Inflammatory macrophage (primary cell): ENCODE data around the gene NRG3.

Source experiments
- DNase-seq, 2 donors: peaks; one replicate each; pipeline ENCODE4 v3.0.0-alpha.2; 2020 to 2022

The NRG3 gene

DNA sequence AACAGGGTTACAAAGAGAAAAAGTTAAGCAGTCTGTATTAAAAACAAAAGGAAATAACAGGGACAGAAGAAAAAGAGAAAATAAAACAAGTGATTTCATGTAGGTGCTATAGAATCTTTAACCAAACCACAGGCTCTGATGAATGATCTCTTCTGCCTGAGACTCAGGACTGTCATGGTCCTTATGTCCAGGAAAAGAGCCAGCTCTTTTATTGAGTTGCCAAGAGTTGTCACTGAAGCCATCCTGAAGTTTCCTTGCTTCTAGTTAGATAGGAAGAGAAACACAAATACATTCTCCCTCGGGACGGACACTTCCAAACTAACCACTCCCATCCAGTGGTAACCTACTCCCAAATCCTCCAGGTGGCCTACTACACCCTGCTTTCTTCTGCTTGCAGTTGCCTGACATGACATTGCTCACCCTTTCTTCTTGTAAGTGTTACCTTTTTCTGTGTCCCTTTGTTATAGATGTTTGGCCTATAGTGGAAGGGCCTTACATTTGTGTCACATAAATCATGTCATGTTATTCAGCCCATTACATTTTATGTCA lies 346.7 kb downstream of the NRG3 start:
- no peak for DNase-seq

DNA sequence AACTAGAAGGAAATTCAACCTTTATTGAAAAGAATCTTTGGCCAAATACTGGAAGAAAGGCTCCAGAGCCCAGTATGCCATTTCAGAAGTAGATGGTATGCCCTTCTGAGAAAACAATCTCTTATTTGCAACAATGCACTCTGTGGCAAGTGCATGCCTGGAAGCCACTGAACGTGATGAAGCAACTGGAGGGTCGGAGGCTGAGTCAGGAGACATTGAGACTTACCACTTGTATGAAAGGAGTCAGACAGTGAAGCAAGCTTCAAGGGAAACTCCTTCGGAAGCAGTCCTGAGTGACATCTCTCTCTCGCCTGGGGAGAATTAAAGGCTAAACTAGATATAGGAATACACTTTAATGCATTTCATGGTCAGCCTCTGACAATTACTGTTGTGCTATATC lies 353.7 kb downstream of the NRG3 start:
- DNase-seq: no peak

DNA sequence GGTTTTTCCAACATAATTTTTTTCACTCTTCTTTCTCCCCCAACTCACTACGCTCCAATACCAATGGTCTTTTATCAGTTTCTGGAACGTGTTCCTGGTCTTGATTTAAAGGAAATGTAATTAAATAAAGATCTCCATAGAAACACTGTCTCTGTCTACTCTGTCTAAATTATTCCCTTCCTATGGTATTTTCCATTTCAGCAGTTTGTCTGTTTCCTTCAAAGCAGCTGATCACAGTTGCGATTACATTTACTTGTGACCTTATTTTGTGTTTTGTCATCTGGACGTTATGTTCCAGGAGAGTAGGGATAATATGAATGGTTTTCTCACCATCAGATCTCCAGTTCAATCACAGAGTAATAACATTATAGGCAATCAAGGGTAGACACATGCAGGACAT lies 359.2 kb downstream of the NRG3 start:
- no peak for DNase-seq

DNA sequence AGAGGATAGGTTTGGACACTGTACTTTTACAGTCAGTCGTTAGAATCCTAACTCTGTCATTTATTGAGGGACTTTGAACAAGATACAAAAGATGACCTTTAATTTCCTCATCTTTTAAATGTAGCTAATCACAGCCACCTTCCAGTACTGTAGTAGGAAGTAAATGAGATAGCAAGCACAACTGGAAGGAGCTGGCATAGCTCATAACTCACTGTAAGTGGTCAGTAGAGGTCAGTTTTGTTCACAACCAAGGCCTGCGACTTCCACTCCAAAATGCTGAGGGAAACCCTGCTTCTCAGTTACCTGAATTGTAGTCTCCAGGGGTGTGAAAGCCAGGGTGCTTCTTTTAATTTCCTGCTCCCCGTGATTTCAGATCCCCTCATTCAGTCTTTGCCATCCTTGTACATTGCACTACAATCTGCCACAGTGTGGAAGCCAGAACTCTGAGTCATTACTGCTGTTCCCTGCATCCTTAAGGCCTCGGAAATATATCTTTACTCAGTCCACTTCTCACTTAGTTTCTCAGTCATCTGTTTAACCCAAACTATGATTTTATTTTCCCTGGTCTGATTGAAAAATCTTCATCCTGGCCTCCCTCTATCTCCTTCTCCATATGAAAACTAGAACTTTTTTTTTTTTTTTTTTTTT lies 361.2 kb downstream of the NRG3 start:
- DNase-seq: no peak

DNA sequence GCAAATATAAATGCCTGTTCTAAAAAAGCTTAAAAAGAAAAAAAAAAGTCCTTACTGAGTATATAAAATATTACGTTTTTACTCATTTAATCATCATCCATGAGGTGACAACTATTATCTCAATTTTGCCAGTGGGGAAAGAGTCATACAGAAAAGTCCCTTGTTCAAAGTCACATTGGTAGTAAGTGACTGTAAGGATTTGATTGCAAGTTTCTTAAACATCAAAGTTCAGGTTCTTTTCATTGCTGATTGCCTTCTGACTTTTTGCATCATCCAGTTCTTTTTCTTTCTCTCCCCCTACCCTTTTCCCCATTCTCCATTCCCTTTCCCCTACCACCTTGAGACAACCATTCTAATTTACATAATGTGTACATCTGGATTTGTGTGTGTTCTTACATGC lies 363.3 kb downstream of the NRG3 start:
- no peak for DNase-seq

DNA sequence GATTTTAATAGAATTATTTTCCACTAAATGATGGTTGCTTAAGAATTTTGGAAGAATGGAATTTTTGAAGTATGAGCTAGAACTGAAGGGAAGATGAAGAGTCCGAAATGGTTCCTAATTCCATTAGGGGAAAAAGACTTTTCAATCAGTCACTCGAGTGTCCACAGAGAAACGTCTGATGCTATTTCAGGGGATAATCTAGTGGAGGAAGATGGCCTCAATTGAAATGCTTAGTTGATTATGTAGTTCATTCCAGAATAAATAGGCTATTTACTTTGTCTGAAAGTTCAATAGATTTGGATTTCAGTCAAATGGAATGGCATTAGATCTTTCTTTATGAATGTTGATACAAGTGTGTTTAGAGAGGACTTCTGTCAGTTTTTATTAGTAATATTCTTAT lies 365.4 kb downstream of the NRG3 start:
- DNase-seq: no peak

DNA sequence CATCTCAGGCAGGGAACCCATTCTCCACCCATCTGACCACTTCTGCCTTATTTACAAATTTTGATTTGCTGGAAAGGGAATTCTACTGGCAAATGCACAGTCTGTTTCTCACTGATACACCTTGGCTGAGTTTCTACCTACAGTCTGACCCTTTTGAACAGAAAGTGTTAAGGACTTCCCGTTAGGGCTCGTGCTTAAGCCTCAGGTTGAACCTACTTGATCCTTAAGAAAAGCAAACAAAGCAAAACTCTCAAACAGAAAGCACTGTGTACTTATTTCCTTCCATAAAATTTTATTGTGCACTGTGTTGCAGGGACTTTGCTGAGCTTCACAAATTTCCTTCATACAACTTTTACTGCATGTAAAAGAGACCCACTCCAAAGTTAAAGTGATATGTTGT lies 367.8 kb downstream of the NRG3 start:
- DNase-seq: no peak

DNA sequence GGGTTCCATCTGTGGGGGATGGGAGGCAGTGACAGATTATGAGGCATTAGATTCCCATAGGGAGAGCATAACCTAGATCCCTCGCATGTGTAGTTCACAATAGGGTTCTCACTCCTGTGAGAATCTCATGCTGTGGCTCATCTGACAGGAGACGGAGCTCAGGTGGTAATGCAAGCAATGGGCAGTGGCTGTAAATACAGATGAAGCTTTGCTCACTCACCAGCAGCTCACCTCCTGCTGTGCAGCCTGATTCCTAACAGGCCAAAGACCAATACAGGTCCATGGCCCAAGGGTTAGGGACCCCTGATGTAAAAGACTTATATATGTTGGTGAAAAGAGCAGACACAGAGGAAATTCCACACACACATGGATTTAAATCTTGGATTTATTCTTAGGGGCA lies 370.2 kb downstream of the NRG3 start:
- no peak for DNase-seq

DNA sequence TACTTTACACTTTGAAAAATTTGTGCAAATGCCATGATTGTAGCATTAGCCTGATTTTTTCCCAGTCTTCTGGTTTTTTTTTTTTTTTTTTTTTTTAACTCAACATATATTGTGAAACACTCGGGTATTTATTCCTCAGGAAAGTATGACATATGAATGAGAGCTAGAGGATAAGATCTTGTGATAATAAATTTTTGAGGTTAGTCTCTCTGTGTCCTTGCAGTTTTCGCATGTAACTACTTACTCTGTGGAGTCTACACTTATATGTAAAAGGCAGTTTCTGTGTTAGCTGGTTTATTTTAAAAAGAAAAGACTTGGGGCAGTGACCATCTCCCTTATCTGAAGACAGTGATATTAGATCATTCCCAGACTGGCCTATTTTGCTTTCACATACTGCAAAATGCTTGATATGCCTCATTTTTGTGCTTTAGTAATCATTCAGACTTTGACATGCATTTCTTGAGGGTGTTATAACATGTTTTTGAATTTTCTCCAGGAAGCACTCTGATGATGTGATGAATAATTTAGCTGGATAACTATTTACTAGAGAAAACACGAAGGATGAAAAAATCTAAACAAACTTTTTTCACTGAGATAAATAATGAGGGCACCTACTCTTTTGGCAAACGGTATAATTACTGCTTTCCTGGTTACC lies 371.0 kb downstream of the NRG3 start:
- DNase-seq: no peak

DNA sequence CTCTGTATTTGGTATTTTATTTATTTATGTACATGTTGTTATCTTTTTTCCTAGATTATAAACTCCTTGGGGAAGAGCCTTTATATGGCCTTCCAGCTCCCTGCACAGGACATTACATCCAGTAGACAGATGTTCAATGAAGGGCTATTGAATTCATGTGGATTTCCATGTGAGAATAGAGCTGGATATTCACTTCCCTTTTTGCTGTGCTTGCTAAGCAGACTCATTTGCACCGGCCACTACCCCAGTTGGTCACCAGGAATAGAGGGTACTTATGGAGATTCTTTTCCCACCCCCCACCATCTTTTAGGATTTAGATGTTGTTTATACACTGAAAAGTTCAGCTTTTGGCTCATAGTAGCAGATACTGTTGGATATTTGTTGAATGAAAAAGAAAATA lies 374.1 kb downstream of the NRG3 start:
- no peak for DNase-seq

DNA sequence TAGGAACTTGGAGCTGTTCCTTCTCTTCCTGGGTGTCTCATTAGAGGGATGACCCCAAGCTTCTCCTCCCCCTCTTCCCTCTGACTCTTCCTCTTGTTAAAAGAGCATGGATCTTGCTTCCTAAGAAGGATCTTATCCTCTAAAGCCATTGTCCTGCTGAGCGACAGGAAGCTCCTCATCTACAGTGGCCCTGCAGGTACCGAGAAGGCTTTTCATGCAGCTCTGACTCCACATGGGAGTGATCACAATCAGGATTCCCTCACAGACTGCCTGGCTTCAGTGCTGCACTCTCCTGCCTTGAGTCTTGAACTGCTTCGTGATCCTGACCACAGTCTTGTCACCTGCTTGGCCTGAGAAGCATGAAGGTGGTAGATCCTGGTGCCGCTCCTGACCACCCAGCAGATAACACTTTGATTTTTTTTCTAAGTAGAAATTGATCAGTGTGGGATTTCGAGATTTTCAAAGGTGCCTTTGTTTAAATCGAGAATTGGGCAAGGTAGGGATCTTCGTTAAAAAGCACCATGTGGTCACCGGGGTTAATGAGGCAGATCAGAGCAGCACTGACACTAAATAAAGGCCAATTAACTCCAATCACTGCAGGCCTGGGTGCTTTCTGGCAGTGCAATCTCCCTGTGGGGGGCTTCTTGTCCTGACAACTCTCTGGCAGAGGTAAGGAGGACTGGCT lies 376.4 kb downstream of the NRG3 start:
- DNase-seq: no peak

DNA sequence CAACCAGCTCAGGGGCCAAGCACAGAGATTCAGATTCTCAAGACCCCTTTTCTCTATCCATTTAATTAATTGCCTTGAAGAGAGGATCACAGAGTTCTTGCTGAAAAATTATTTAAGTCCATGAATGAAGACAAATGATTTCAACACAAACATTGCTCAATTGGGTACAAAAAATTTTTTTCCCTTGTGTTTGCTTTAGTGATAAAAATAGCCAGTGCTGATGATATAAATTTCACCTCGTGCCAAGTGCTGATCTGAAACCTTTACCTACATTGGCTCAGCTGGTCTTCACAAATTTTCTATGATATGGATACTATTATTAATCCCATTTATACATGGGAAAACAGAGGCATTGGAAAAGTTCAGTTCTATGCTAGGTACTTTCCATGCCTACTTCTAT lies 377.1 kb downstream of the NRG3 start:
- DNase-seq: no peak

DNA sequence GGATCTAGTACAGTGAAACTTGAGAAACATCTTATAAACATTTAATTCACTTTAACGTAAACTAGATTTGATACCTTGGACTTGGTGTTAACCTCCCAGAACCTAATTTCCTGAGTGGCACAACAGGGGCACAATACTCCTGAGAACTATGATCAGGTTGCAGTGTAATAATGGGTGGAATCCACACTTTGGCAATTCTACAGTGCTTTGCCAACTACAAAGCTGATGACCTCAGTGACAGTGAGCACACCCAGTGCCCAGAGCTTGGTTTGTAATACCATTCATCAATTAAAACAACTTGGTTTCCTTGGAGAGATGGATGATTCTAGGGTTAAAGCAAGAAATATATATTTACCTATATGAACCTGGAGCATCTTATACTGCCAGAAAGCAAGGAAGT lies 379.2 kb downstream of the NRG3 start:
- DNase-seq: no peak

DNA sequence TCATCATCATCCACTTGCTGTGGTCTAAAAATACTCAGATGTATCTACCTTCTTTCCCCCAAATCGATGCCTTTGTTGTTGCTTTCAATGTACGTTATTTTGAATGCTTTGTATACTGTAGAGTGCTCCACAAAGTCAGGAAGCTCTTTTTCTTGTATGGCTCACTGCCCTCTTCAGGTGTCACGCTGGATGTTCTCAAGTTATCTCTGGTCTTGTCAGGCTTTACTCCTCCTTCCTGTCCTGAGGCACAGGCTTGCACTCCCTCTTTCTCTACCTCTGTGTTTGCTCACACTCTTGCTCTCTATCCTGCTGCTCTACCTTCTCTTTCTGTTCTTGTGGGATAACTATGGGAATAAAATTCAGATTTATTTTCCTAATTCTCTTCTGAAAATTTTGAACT lies 381.3 kb downstream of the NRG3 start:
- DNase-seq: no peak

DNA sequence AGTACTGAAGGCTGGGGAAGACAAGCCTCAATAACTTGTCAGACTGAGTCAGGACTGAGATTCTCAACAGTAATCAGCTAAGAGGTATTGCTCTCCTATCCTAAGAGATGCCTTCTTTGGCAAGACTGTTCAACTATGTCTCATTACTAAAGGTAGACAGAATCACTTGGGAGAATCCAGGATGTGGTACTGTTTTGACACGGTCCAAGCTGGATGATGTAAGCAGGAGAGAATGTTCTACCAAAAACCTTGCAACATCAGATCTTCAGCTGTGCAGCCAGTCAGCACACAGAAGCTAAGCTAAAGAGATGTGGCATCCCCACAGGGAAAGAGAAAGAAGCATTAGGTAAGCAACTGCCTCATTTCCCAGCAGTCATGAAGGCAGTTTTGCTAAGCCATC lies 391.4 kb downstream of the NRG3 start:
- no peak for DNase-seq

DNA sequence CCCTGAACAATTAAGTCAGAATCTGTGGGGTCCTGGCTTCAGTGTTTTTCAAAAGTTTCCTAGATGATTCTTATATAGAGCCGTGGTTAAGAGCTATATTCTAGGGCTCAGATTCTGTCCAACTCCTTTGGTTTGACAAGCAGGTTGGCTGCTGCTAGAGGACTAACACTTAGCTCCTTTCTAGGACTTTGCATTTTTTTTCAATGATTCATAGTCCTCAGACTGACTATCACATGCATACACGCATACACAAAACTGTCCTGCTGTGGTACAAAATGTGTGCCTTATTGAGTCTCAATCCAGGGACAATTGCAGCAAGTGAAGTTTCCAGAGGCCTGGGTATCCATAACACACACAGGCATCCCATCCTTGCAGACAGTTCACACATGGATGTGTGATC lies 392.0 kb downstream of the NRG3 start:
- DNase-seq: no peak

DNA sequence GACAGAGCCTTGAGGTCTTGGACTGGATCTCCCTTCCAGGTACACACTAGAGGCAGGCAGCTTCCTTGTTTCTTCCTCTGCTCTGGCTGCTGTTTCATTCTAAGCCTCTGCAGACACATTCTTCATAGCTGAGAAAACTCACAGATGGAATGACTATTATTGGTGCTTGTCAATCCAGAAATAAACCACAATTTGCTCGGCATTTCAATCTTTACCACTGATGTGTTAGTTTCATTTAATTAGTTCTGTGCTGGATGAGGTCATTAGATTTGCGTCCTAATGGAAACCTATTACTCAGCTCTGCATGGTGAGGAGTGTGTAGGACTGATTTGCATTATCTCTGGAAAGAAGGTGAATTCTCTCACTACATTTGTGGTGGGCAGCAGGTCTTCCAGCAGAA lies 392.5 kb downstream of the NRG3 start:
- DNase-seq: no peak

DNA sequence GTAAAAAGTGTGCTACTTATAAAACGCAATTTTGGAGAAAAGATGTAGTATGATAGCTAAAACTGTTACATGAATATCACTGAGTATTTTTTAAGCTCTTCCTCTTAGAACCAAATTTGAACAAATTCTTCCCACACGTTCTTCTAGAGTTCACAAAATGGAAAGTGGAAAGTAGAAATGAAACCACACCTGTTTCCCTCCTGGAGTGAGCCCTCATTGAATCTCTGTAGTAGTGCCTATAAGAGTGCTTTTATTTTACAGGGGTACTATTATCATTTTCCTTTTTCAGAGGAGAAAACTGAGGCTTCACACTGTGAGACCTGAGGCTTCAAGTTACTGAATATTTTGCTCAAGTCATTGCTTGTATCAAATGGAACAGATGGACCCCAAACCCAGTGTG lies 393.0 kb downstream of the NRG3 start:
- DNase-seq: no peak

DNA sequence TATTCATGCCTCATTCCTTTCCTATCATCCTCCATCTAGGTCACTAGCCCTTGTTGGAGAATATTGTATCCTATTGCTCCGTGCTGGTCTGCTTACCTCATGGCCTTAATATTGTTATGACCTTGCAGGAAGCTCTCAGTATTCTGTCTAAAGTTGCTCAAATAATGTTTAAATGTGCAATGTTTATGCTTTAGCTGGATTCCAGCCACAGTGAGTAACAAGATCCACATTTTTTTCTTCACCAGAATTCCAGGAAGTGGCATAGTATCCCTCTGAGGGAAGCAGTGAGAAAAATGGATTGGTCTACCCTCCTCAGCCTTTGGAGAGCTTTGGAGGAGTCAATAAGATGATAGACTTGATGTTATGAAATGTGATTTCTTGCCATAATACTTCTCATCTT lies 402.6 kb downstream of the NRG3 start:
- no peak for DNase-seq

DNA sequence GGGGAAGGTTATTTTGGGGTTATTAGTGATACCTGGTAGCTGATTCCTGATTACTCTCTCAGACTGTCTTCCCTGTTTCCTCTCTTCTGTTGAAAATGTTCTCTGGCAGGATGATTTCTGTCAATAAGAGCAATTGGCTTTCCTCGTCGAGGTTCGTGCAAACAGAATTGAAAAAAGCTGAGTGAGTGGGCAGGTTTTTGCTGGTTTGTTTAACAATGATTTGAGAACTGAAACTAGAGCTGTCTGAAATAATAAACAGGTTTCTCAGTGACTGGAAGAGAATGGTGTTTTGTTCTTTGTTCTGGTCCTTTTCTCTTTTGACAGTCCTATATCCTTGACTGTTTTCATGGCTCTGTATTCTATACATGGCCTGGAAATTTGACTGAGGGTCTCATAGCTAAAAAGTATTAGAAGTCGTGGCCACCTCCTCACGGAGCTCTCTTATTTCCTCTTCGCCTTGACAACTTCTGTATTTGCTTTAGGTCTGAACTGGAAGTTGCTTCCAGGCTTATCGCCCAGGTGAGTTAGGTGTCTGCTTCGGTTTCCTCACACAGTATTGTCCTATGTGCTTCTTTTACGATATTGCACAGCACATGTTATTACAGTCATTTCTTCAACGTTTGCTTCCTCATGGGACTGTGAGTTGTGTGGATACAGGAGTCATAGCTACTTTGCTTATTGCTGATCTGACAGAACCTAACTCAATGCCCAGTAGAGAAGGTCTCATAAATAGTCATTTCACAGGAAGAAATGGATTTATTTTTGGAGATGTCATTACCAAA lies 403.6 kb downstream of the NRG3 start:
- DNase-seq: no peak

DNA sequence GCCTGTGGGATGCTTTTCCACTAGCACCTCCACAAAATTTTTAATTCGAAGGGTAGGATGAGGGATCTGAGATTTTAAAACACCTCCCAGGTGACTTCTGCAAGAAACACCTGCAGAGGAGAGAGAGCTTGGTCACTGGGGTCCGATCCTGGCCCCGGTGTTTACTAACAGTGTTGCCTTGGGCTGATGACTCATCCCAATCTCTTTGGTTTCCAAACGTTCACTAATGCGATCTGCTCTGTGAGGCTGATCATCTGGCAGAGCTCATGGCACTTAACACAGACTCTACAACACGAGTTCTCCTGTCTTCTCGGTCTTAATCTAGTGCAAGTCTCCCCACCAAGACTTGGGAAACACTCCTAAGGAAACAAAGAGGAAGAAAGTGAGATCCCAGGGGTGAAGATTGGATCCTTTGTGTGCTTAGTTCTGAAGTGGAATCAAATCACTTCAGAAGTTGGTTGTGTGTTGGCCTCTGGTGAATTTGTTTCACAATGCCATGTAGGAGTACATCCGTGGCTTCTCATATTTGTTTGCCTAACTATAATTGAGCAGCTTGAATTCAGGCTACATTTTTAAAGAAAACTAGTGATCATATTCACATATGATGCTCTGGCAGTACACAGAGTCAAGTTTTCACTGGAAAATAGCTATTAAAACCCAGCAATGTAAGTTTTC lies 407.9 kb downstream of the NRG3 start:
- no peak for DNase-seq

DNA sequence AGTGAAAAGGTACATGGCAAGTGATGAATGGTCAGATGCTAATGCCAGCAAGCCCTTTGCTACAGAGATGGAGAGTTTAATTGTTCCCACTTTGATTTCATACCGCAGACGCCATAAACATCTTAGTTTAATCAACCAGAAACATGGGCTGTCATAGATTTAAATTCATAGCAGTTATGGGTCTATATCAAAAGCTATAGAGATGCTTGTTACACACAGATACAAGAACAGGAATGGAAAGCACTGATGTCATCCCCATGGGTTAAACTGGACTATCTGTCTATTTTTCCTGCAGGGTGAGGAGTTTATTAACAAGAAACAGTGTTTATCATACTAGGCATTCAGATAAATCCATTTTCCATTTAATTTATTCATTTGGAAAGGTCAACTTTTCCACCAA lies 409.2 kb downstream of the NRG3 start:
- DNase-seq: no peak

DNA sequence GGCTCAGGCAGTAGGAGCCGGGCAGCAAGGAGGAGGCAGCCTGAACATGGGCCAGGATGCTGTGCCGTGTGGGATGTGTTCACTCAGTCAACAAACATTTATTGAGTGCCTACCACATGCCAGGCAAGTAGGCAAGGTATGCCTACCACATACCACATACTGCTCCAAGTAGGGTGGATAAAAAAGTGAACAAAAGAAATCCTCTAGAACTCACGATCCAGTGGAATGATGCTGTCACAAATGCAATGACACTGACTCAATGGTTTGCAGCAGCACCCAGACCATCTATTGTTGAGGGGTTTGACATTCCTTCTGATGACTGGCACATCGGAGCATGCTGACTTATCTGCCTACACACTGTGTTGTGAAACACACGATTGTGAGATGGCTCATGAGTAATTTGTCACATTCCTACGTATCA lies 413.5 kb downstream of the NRG3 start:
- no peak for DNase-seq
